ENCODE results near the gene AOPEP. TPM values are rescaled to one million over a fixed set of nuclear protein-coding genes. Genes with fewer than 3 reads are reported as not detected.

The AOPEP gene
- total and polyA plus RNA-seq, 2 donors = 9.6 to 36.5 TPM

DNA sequence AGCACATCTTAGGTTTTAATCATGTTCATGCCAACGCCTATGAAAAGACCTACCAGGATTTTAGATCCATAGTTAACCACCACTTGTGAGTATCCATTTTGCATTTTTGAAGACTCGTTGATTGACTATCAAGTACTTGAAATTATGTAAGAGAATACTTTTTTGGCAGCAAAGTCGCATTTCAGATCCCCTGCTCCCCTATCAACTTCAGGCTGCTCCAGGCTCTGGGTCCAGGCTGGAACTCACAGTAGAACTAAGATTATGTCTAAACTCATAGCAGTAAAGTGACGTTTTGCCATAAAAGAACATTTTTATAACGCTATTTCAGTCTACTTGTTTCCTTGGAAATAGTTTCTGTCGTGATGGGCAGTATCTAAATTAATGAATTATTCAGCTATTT is 323.3 kb downstream of the AOPEP start:
- H3K4me1 ChIP-seq (ENCODE audit: control insufficient read depth in 2 of 2, insufficient read depth in 2 of 2, low read length in 2 of 2) = peaks cover 3 to 5% of the 10 kb centered on the region in 2 donors
- WGBS = 92% methylated on average over 6 of the region's 6 CpGs

DNA sequence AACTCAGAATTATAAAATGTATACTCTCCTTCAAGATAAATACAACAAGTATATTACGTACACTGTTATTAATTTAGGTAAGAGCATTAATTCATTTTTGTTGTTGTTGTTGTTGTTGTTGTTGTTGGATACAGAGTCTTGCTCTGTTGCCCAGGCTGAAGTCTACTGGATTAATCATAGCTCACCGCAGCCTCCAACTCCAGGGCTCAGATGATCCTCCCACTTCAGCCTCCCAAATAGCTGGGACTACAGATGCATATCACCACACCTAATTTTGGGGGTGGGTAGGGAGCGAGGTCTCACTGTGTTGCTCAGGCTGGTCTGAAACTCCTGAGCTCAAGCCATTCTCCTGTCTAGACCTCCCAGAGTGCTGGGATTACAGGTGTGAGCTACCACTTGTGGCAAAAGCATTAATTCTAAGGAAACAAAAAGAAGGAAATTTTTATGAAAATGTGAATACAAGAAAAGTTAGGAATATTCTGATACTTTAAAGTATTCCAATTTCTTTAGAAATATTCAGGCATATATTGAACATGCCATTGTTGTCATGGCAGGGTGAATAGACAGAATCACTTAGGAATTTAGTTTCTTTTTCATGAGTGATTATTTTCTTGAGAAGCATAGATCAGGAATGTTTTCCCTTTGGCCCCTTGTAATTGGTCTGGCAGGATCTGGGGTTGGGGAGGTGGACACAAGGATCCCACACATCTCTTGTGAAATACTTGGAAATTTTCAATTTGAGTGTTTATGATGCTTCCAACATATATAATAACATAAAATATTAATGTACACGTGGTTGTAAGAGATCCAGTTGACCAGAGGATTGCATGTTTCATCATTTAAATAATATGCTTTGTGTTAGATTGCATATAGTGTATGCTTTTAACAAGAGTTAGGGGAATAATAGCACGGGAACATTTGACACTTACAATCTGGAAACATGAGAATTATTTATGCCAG is 327.4 kb downstream of the AOPEP start:
- Histone ChIP-seq H3K4me3 (ENCODE audit: low read length in 2 of 2) (no peak overlapping the region), H3K36me3 (ENCODE audit: control insufficient read depth in 2 of 2, insufficient read depth in 2 of 2, low read length in 1 of 2) (no peaks in the 10 kb centered on the region), H3K4me1 (ENCODE audit: control insufficient read depth in 2 of 2, insufficient read depth in 2 of 2, low read length in 2 of 2) (peaks cover 0 to under 1% of the 10 kb centered on the region in 2 donors), H3K9me3 (ENCODE audit: control insufficient read depth in 2 of 2, insufficient read depth in 1 of 2, low read length in 1 of 2) (no peaks in the 10 kb centered on the region), H3K27ac (ENCODE audit: low read depth in 1 of 2, low read length in 1 of 2) (no peak overlapping the region), H3K27me3 (ENCODE audit: control insufficient read depth in 2 of 2, insufficient read depth in 1 of 2, low read length in 1 of 2) (peaks cover 10% of the 10 kb centered on the region in 2 donors)
- WGBS = 96% methylated on average over 5 of the region's 5 CpGs
- DNase-seq (ENCODE audit: low read depth in 6 of 9, low spot score in 9 of 9) = no peak

More for the DNA sequence above, 323.3 kb downstream of the AOPEP start:
- Histone ChIP-seq H3K27me3 (ENCODE audit: control insufficient read depth in 2 of 2, insufficient read depth in 1 of 2, low read length in 1 of 2) (peaks cover 20 to 36% of the 10 kb centered on the region in 2 donors), H3K4me3 (ENCODE audit: low read length in 2 of 2) (no peak overlapping the region), H3K9me3 (ENCODE audit: control insufficient read depth in 2 of 2, insufficient read depth in 1 of 2, low read length in 1 of 2) (no peaks in the 10 kb centered on the region), H3K27ac (ENCODE audit: low read depth in 1 of 2, low read length in 1 of 2) (no peak overlapping the region), H3K36me3 (ENCODE audit: control insufficient read depth in 2 of 2, insufficient read depth in 2 of 2, low read length in 1 of 2) (no peaks in the 10 kb centered on the region)
- no peak for DNase-seq (ENCODE audit: low read depth in 6 of 9, low spot score in 9 of 9)

DNA sequence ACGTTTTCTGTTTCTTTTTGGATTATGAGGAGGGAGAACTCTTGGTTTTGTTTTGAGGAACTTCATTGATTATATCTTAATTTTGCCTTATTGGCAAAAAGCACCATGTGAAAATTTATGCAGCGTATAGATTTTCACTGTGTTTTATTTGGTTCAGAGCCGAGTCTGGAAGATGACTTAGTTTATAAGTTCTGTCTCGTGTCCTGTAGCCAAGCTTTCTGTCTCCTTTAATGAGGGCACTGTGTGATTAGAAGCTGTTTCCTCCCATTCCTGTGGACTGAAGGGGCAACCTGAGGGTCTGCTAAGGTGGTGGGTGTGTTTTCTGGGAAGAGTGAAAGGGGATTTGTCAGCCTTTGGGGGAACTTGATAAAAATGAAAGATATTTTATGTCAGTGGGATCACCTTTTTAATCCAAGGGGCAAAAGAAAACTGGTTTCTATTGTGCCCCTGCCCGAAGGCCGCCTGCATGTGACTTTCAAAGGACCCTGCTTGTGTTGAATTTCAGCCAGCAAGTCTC is 328.9 kb downstream of the AOPEP start:
- no peaks in the 10 kb centered on the region for H3K36me3 ChIP-seq (ENCODE audit: control insufficient read depth in 2 of 2, insufficient read depth in 2 of 2, low read length in 1 of 2)
- H3K9me3 ChIP-seq (ENCODE audit: control insufficient read depth in 2 of 2, insufficient read depth in 1 of 2, low read length in 1 of 2) = no peaks in the 10 kb centered on the region
- H3K4me3 ChIP-seq (ENCODE audit: low read length in 2 of 2) = no peak overlapping the region
- no peak for DNase-seq (ENCODE audit: low read depth in 6 of 9, low spot score in 9 of 9)
- WGBS = 77% methylated on average over 6 of the region's 6 CpGs
- no peaks in the 10 kb centered on the region for H3K4me1 ChIP-seq (ENCODE audit: control insufficient read depth in 2 of 2, insufficient read depth in 2 of 2, low read length in 2 of 2)
- H3K27ac ChIP-seq (ENCODE audit: low read depth in 1 of 2, low read length in 1 of 2) = no peak overlapping the region
- H3K27me3 ChIP-seq (ENCODE audit: control insufficient read depth in 2 of 2, insufficient read depth in 1 of 2, low read length in 1 of 2) = peaks cover 0 to 2% of the 10 kb centered on the region in 2 donors

DNA sequence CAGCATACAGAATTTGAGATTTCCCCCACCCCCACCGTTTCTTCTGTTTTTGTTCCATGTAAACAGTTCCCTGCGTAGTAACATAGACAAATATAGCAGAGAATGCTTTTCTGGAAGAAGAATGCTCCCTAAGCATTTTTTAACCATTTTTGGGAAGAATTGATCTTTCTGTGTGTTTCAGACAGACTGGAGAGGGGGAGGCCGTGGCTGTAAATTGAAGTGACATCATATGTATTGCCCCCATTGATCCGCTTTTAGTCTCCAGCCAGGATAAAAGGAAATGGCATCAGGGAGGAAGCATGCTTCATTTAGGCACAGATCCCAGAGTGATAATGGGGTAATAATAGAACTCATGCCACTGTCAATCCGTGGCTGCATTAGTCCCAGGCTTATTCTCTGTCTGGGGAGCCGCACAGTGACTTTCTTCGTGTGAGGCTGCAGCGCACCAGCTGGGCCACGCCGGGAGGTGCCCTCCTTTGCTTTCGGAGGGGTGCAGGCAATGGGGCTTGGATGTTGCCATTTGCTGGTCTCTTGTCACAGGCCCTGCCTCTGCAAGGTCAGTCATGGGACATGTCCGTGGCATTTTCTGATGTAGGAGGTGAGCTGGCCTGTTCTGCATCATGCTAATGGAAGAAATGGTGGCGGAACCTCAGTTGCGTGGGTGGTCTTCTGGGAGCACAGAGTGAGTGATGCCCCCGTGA is 329.5 kb downstream of the AOPEP start:
- H3K27me3 ChIP-seq (ENCODE audit: control insufficient read depth in 2 of 2, insufficient read depth in 1 of 2, low read length in 1 of 2) = no peaks in the 10 kb centered on the region
- no peak overlapping the region for H3K27ac ChIP-seq (ENCODE audit: low read depth in 1 of 2, low read length in 1 of 2)
- 94% methylated on average over 15 of the region's 15 CpGs for WGBS
- no peak for DNase-seq (ENCODE audit: low read depth in 6 of 9, low spot score in 9 of 9)
- no peak overlapping the region for H3K4me3 ChIP-seq (ENCODE audit: low read length in 2 of 2)
- H3K4me1 ChIP-seq (ENCODE audit: control insufficient read depth in 2 of 2, insufficient read depth in 2 of 2, low read length in 2 of 2) = no peaks in the 10 kb centered on the region
- H3K9me3 ChIP-seq (ENCODE audit: control insufficient read depth in 2 of 2, insufficient read depth in 1 of 2, low read length in 1 of 2) = no peaks in the 10 kb centered on the region
- H3K36me3 ChIP-seq (ENCODE audit: control insufficient read depth in 2 of 2, insufficient read depth in 2 of 2, low read length in 1 of 2) = no peaks in the 10 kb centered on the region

DNA sequence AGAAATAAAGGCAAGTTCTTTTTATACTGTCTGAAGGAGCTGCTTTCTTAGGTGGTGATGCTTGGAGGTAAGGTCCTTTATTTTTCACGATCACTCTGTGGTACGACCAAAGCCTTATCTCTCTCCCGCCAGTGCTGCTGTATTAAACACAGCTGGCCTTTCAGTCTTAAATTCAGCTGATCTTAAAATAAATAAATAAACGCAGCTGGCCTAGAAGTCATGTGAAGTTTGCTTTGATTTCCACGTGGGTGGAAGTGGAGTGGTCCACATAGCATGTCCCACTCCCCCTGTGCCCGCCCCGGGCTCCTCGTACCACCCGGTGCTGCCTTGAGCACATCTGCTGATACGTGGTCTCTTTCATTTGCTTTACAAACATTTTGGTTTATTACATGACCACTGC is 330.6 kb downstream of the AOPEP start:
- no peak overlapping the region for H3K27ac ChIP-seq (ENCODE audit: low read depth in 1 of 2, low read length in 1 of 2)
- no peak overlapping the region for H3K4me3 ChIP-seq (ENCODE audit: low read length in 2 of 2)
- peaks cover 0 to under 1% of the 10 kb centered on the region in 2 donors for H3K4me1 ChIP-seq (ENCODE audit: control insufficient read depth in 2 of 2, insufficient read depth in 2 of 2, low read length in 2 of 2)

DNA sequence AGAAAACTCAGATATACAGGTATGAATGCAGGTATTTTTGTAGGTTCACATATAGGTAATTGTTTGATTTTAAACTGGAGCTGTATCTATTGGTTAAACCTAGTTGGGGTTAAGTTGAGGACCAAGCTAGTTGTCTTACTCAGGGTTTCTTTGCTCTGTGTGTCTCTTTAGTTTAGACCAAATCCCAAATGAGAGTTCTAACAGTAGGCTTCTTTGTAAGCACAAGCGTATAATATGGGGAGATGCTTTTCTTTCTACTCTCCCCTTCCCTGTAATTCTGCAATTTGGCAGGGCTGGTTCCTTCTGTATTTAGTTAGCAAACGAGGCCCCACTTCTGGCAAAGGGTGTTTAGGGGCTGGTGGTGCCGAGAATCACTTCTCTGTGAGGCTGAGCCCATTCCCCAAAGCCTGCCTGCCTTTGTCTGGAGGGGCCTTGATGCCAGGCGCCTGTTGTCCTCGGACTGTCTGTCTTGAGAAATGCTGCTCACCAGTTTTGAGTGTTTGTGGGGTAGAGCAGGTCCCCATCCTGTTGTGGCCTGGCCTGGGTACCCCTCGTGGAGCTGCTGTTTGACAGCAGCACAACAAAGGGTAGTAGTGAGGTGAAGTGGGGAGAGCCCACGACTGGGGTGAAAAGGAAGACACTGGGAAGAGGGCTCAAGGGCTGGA is 331.8 kb downstream of the AOPEP start:
- H3K27ac ChIP-seq (ENCODE audit: low read depth in 1 of 2, low read length in 1 of 2) = no peak overlapping the region
- H3K36me3 ChIP-seq (ENCODE audit: control insufficient read depth in 2 of 2, insufficient read depth in 2 of 2, low read length in 1 of 2) = no peaks in the 10 kb centered on the region
- H3K27me3 ChIP-seq (ENCODE audit: control insufficient read depth in 2 of 2, insufficient read depth in 1 of 2, low read length in 1 of 2) = no peaks in the 10 kb centered on the region
- no peaks in the 10 kb centered on the region for H3K9me3 ChIP-seq (ENCODE audit: control insufficient read depth in 2 of 2, insufficient read depth in 1 of 2, low read length in 1 of 2)
- no peak for DNase-seq (ENCODE audit: low read depth in 6 of 9, low spot score in 9 of 9)
- no peak overlapping the region for H3K4me3 ChIP-seq (ENCODE audit: low read length in 2 of 2)
- peaks cover 0 to 6% of the 10 kb centered on the region in 2 donors for H3K4me1 ChIP-seq (ENCODE audit: control insufficient read depth in 2 of 2, insufficient read depth in 2 of 2, low read length in 2 of 2)
- 92% methylated on average over 7 of the region's 7 CpGs for WGBS

More for the DNA sequence above, 330.6 kb downstream of the AOPEP start:
- Histone ChIP-seq H3K9me3 (ENCODE audit: control insufficient read depth in 2 of 2, insufficient read depth in 1 of 2, low read length in 1 of 2) (no peaks in the 10 kb centered on the region), H3K36me3 (ENCODE audit: control insufficient read depth in 2 of 2, insufficient read depth in 2 of 2, low read length in 1 of 2) (no peaks in the 10 kb centered on the region), H3K27me3 (ENCODE audit: control insufficient read depth in 2 of 2, insufficient read depth in 1 of 2, low read length in 1 of 2) (no peaks in the 10 kb centered on the region)
- no peak for DNase-seq (ENCODE audit: low read depth in 6 of 9, low spot score in 9 of 9)
- 74% methylated on average over 10 of the region's 10 CpGs for WGBS

DNA sequence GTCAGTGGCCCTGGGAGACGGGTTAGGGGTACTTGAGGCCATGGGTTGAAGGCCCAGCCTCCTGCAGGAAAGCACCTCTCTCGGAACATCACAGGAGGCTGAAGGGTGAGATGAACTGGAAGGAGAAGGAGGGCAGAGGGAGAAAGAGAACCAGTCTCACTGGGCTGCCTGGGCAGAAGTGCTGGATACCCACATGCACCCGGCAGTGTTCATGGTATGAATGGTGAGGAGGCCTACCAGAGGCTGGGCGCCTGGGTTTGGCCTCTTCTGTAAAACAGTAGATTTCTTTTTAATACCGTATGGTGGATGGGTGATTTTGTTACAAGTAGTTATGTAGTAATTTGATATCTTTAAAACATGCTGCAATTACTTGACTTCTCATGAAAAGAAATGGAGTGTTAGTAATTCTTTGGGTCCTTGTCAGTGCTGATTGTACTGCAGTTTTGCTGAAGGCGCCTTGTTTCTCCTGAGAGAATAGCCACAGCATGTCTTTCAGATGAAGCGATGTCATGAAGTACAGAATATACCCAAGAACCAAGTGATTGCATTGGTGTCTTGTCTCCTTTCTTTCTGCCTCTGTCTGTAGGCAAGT is 332.4 kb downstream of the AOPEP start:
- 96% methylated on average over 7 of the region's 7 CpGs for WGBS
- Histone ChIP-seq H3K27ac (ENCODE audit: low read depth in 1 of 2, low read length in 1 of 2) (no peak overlapping the region), H3K4me1 (ENCODE audit: control insufficient read depth in 2 of 2, insufficient read depth in 2 of 2, low read length in 2 of 2) (peaks cover 0 to 6% of the 10 kb centered on the region in 2 donors), H3K36me3 (ENCODE audit: control insufficient read depth in 2 of 2, insufficient read depth in 2 of 2, low read length in 1 of 2) (no peaks in the 10 kb centered on the region), H3K9me3 (ENCODE audit: control insufficient read depth in 2 of 2, insufficient read depth in 1 of 2, low read length in 1 of 2) (no peaks in the 10 kb centered on the region), H3K4me3 (ENCODE audit: low read length in 2 of 2) (no peak overlapping the region), H3K27me3 (ENCODE audit: control insufficient read depth in 2 of 2, insufficient read depth in 1 of 2, low read length in 1 of 2) (no peaks in the 10 kb centered on the region)
- no peak for DNase-seq (ENCODE audit: low read depth in 6 of 9, low spot score in 9 of 9)

DNA sequence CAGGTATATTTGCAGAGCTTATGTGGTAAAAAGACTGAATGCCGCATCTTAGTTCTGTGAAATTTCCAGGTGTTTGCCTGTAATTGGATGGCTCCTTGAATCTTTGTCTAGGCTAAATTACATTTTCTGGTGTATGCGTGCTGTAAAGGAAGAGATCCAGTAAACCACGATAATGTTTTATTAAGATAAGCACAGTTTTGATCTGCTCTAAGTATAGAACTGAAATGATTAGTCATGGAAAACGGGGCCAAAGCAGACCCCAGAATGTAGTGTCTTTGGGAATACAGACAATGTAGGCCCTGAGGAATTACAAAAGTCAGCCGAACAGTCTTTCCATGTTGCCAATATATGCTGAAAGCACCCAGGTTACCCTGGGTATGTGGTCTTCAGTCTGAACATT is 333.7 kb downstream of the AOPEP start:
- H3K4me1 ChIP-seq (ENCODE audit: control insufficient read depth in 2 of 2, insufficient read depth in 2 of 2, low read length in 2 of 2) = peaks cover 0 to 6% of the 10 kb centered on the region in 2 donors
- no peak overlapping the region for H3K4me3 ChIP-seq (ENCODE audit: low read length in 2 of 2)
- H3K36me3 ChIP-seq (ENCODE audit: control insufficient read depth in 2 of 2, insufficient read depth in 2 of 2, low read length in 1 of 2) = no peaks in the 10 kb centered on the region
- 45% methylated on average over 5 of the region's 5 CpGs for WGBS
- no peak for DNase-seq (ENCODE audit: low read depth in 6 of 9, low spot score in 9 of 9)
- H3K27me3 ChIP-seq (ENCODE audit: control insufficient read depth in 2 of 2, insufficient read depth in 1 of 2, low read length in 1 of 2) = no peaks in the 10 kb centered on the region
- H3K9me3 ChIP-seq (ENCODE audit: control insufficient read depth in 2 of 2, insufficient read depth in 1 of 2, low read length in 1 of 2) = no peaks in the 10 kb centered on the region
- no peak overlapping the region for H3K27ac ChIP-seq (ENCODE audit: low read depth in 1 of 2, low read length in 1 of 2)
